ENCODE data around the gene MGA. TPM values are rescaled to one million over a fixed set of nuclear protein-coding genes. Genes with fewer than 3 reads are reported as not detected.
A peak's percentile ranks its signal among the peaks of the same experiment; 100 is the strongest.

MGA gene
- total RNA-seq, 6 donors from 2014 or later = 22.8 to 54.5 (median 33.4) TPM

- Histone ChIP-seq H3K36me3 (peaks cover 0 to 4% (median 2%) of the 10 kb centered on the region in 4 donors), H3K27me3 (no peaks in the 10 kb centered on the region), H3K9me3 (no peaks in the 10 kb centered on the region), H3K27ac (no peak overlapping the region), H3K4me3 (no peak overlapping the region), H3K4me1 (peaks cover 20 to 35% (median 28%) of the 10 kb centered on the region in 4 donors)
- no peak for TF ChIP-seq CTCF (IDR thresholded peaks at IDR 0.05)
- no peak for TF ChIP-seq POLR2A (IDR thresholded peaks at IDR 0.05)
- no peak for TF ChIP-seq POLR2AphosphoS5 (IDR thresholded peaks at IDR 0.05)
- WGBS, 2 donors = 71 to 77% methylated on average over 4 of the region's 4 CpGs
- DNase-seq (no peak), ATAC-seq (ENCODE audit: low FRiP score in 2 of 2) (no peak)
Measured at GRCh38 chr15:41692049-41692448, 31.8 kb downstream of the MGA start.

DNA sequence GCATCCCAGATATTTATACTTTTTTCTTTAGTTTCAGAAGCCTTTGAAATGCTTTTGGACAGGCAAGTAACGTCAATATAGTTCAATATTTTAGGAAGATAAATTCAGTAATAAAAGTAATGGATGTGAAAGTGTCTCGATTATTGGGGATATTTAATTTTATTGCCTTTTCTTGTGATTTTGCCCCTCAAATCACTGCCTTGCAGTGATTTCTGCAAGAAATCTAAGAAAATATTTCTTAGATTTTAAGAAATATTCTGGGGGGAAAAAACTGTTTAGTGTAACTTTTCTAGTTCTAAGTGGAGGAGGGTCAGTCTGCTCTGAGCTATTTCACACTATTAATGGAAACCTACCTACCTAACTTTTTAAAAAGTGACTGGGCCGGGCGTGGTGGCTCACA lies 33.6 kb downstream of the MGA start:
- H3K27ac ChIP-seq = no peak overlapping the region
- no peaks in the 10 kb centered on the region for H3K27me3 ChIP-seq
- peaks cover 0 to 4% (median 2%) of the 10 kb centered on the region in 4 donors for H3K36me3 ChIP-seq
- TF ChIP-seq EP300 (IDR thresholded peaks at IDR 0.05) (no peak), POLR2A (IDR thresholded peaks at IDR 0.05) (no peak), POLR2AphosphoS5 (IDR thresholded peaks at IDR 0.05) (no peak), CTCF (IDR thresholded peaks at IDR 0.05) (no peak)
- DNase-seq (no peak), ATAC-seq (ENCODE audit: low FRiP score in 2 of 2) (no peak)
- H3K4me3 ChIP-seq = no peak overlapping the region
- peaks cover 20 to 35% (median 26%) of the 10 kb centered on the region in 4 donors for H3K4me1 ChIP-seq
- H3K9me3 ChIP-seq = no peaks in the 10 kb centered on the region
- 84 to 93% methylated on average over 4 of the region's 4 CpGs for WGBS, 2 donors

GRCh38 chr15:41695750-41696436 lies 35.7 kb downstream of the MGA start:
- peak; percentile 59 to 80 for ATAC-seq (ENCODE audit: low FRiP score in 2 of 2)
- Histone ChIP-seq H3K36me3 (peaks cover 0 to 25% (median 7%) of the 10 kb centered on the region in 4 donors), H3K27me3 (no peaks in the 10 kb centered on the region), H3K4me3 (no peak overlapping the region), H3K4me1 (peaks cover 9 to 28% (median 18%) of the 10 kb centered on the region in 4 donors), H3K9me3 (no peaks in the 10 kb centered on the region), H3K27ac (no peak overlapping the region)
- peak in 2 of 6 experiments; percentile 15 to 28 for TF ChIP-seq CTCF (IDR thresholded peaks at IDR 0.05)
- no peak for TF ChIP-seq POLR2AphosphoS5 (IDR thresholded peaks at IDR 0.05)
- DNase-seq = peak in 1 of 2 donors; percentile 33
- 31 to 36% methylated on average over 8 of the region's 8 CpGs for WGBS, 2 donors

GRCh38 chr15:41698779-41699178 lies 38.6 kb downstream of the MGA start:
- no peak overlapping the region for H3K27ac ChIP-seq
- DNase-seq = no peak
- H3K4me1 ChIP-seq = peaks cover 6 to 13% (median 11%) of the 10 kb centered on the region in 4 donors
- WGBS, 2 donors = 92 to 94% methylated on average over 2 of the region's 2 CpGs
- H3K4me3 ChIP-seq = no peak overlapping the region
- no peaks in the 10 kb centered on the region for H3K27me3 ChIP-seq
- peaks cover 0 to 26% (median 7%) of the 10 kb centered on the region in 4 donors for H3K36me3 ChIP-seq
- ATAC-seq (ENCODE audit: low FRiP score in 2 of 2) = no peak
- no peaks in the 10 kb centered on the region for H3K9me3 ChIP-seq
- TF ChIP-seq POLR2A (IDR thresholded peaks at IDR 0.05) = no peak
- no peak for TF ChIP-seq CTCF (IDR thresholded peaks at IDR 0.05)
- TF ChIP-seq POLR2AphosphoS5 (IDR thresholded peaks at IDR 0.05) = no peak
- no peak for TF ChIP-seq EP300 (IDR thresholded peaks at IDR 0.05)

GRCh38 chr15:41703120-41703519 lies 42.9 kb downstream of the MGA start:
- Histone ChIP-seq H3K4me3 (no peak overlapping the region), H3K9me3 (no peaks in the 10 kb centered on the region), H3K27ac (no peak overlapping the region), H3K27me3 (no peaks in the 10 kb centered on the region), H3K36me3 (peaks cover 0 to 30% (median 6%) of the 10 kb centered on the region in 4 donors), H3K4me1 (no peaks in the 10 kb centered on the region)
- ATAC-seq (ENCODE audit: low FRiP score in 2 of 2) (no peak), DNase-seq (no peak)
- TF ChIP-seq EP300 (IDR thresholded peaks at IDR 0.05) (no peak), POLR2A (IDR thresholded peaks at IDR 0.05) (no peak), POLR2AphosphoS5 (IDR thresholded peaks at IDR 0.05) (no peak), CTCF (IDR thresholded peaks at IDR 0.05) (no peak)

Measured in upper lobe of left lung (tissue), 6 donors.